HG02798 (cell line): ENCODE data around the gene CHD3.

Experiments used
- ATAC-seq: cut with Tn5 transposase; IDR thresholded peaks from one replicate; pipeline ENCODE4 v1.9.1; 2021; ENCODE audit warnings: mild to moderate bottlenecking; ENCODE audit not compliant: unreplicated experiment, poor library complexity

Gene CHD3

DNA sequence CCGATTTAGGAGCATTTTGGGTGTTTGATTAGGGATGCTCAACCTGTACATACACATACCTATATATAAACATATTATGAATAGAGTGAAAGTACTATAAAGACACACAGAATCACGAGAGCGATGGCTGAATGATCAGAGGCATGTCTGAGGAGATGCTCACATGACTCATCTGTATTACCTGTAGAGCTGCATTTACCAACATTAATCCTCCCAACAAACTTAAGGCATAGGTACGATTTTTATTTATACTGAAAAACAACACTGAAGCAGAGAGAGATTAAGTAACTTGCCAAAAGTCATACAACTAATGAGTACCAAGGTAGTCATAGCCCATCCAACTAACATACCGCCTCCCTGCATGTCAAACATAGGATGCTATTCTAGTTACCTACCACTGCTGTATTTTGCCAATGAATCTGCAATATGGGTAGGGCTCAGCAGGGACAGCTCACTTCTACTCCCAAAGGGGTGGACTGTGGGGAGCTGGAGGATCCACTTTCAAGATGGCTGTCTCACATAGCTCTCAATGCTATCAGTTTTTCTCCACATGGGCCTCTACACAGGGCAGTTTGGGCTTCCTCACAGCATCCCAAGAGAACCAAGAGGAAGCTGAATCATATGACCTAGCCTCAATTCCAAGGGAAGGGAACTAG is 23.5 kb upstream of the CHD3 start:
- no peak for ATAC-seq

DNA sequence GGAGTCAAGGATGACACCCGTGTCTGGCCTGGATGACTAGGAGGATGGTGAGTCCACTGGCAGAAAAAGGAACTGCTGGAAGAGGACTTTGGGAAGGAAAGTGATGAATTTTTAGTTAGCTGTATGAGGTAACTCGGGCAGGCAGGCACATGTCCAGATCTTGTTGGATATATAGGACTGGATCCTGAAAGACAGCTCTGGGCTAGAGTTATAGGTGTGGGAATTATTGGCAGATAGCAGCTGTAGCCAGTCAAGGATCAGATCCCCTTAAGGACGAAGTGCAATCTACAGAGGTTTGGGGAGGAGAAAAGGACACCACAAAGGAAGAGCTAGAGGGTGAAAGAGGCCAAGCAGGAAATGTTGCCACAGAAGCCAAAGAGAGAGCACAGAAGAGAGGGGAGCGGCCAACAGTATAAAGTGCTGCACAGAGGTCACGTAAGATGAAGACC is 20.7 kb upstream of the CHD3 start:
- no peak for ATAC-seq

DNA sequence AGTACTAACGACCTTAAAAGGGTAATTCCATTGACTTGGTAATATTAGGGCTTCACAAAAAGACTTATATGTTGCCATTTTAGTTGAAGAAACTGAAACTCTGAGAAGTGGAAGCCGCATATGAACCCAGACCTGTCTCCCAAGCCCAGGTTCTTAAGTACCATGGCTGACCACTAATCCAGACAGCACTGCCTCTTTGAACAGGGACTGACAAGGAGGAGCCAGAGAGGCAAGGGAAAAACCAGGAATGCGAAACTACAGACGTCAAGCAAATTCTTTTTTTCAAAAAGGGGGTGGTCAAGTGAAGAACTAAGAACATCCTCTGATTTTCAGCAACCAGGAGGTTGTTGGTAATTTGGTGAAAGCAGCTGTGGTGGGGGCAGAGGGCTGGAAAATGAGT is 15.5 kb upstream of the CHD3 start:
- ATAC-seq, result no peak

DNA sequence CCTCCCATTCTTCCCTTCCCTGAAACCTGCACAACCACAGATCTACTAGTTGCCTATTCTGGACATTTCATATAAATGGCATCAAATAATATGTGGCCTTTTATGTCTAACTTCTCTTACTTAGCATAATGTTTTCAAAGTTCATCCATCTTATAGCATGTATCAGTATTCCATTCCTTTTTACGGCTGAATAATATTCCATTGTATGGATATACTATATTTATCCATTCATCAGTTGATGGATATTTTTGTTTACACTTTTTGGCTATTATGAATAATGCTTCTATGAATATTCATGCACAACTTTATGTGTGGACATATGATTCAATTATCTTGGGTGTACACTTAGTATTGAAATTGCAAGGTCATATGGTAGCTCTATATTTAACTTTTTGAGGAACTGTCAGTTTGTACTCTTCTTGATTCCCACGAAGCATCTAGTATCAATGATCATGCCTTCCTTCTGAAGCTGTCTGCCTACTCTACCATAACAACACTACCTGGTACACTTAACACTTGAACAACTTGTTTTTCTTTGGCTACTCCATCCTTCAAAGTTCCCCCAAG is 12.7 kb upstream of the CHD3 start:
- no peak for ATAC-seq

DNA sequence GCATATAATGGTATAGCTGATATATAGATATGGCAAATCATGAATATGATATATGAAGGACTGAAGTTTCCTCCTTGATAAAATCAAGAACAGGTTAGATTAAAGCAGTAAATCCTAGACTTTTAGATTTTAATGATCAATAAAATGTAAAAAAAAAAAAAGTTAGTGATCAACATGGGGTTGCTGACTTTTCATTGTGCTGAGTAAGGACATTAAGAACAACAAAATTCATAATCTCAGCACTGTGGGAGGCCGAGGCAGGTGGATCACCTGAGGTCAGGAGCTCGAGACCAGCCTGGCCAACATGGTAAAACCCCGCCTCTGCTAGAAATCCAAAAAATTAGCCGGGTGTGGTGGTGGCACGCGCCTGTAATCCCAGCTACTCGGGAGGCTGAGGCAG is 10.4 kb upstream of the CHD3 start:
- ATAC-seq, result no peak

DNA sequence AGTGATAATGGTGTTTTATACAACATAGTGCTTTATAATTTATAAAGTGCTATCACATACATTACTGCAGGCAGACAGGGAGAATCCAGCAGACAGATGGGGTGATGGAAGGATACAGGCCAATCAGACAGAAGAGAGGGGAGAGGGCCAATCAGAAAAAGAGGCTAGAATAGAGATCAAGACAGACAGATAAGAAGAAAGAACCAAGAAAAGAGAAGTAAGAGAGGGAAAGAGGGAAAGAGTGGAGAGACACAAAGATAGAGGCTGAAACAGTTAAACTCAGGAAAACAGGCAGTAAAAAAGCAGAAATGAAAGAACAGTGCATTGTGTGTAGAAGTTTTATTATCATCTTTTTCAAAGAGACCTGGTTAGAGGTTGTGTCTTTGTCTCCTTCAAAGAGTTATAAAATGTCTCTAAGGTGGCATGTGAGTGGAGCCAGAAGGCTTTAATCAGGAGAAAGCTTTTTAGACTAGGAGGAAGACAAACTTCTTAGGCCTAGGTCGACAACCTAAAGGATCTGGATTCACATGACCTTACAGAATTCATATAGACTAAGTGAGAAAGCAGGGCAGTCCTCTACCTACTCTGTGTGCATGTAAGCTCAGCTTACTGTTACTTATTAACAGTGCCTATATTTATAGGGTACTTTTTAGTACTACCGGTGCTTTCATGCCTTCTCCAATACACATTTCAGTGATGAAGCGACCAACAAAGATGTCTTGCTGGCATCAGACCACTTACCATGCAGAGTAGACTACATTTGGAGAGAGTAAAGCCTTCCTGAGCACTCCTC is 8.3 kb upstream of the CHD3 start:
- no peak for ATAC-seq

DNA sequence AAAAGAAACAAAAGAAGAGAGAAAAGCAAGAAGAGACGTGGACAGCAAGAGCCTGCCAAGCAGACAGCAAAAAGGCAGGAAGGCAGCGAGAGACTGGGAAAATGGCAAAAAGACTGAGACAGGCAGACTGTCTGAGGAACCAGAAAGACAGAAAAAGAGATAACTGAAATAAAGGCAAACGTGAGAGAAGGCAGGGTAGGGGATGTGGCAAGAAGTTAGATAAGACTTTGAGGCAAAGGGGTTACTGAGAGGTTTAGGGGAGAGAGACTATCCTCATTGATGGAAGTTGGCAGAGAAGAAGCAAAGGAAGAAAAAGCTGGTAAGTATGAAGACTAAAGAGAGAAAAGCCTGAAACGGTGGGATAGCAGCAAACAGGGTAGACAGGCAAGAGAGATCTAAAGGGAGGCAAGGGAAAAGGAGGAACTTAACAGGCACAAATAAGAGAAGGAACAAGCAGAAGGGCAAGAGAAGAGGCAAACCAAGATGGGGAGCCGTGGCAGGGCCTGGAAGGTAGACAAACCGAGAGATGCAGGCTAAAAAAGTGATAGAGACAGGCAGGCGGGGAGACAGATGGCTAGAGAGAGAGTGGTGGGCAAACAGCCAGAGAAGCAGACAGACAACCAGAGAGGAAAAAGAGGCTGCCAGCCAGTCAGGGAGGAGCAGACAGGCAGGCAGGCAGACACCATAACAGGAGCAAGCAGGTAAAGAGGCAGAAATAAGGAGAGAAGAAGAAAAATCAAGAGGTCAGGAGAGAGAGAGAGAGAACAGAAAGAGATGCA is 7.1 kb upstream of the CHD3 start:
- ATAC-seq, result no peak

DNA sequence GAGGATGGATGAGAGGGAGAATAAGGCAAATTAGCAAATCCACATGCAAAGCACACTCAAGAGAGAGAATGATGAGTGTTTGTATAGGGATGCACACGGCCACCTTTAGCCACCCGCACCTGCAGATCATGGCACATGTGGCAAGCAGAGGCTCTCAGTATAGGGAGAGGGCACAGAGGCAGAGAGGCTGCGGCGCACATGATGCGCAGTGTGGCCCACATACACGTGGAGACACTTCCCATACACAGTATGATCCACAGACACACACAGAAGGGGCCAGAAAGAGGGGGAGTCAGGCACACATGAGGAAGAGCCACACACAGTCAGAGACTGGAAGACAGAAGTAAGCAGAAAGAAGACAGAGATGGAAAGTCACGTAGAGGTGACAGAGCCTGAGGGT is 6.5 kb upstream of the CHD3 start:
- ATAC-seq, result no peak

DNA sequence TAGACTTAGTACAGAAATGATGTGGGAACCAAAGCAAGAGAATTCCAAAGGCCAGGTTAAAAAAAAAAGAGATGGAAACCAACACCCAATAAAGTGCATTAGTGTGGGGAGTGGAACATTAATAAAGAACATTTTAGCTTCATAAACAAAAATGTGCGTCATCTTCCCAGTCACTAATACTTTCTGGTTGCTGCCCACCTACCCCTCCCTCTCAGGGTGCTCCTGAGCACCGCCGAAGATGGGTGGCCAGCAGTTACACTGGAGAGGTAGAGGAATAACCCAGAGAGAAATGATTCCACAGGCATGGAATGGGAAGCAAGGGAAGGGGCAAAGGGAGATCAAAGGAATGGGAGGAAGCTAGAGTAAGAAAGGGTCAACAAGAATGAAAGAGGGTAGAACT is 6.0 kb upstream of the CHD3 start:
- ATAC-seq, result no peak

DNA sequence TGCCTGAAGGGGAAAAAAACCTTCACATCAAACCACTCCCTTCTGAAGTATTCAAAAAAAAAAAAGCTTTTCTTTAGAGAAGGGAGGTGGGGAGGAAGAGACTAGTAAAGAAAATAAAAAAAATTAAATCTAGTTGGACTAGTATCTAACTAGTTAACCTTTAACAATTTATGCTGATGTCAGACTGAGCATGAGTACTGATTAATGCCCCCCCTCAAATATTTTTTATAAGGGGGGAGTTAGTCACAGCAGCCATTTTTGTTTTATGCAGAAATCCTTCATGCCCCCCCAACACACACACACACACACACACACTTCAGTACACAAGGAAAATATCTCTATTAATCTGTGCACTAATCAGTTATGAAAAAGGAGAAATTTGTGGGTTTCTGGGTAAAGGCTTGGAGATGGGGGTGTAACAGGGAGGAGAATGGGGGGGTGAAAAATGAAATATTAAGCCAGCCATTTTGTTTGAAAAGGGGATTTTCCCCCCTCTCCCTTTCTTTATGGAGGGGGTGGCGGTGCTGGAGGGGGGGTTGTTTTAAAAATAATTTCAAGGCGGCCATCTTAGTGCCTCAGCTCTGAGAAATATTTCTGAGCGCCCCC is 4.7 kb upstream of the CHD3 start:
- ATAC-seq, result no peak

DNA sequence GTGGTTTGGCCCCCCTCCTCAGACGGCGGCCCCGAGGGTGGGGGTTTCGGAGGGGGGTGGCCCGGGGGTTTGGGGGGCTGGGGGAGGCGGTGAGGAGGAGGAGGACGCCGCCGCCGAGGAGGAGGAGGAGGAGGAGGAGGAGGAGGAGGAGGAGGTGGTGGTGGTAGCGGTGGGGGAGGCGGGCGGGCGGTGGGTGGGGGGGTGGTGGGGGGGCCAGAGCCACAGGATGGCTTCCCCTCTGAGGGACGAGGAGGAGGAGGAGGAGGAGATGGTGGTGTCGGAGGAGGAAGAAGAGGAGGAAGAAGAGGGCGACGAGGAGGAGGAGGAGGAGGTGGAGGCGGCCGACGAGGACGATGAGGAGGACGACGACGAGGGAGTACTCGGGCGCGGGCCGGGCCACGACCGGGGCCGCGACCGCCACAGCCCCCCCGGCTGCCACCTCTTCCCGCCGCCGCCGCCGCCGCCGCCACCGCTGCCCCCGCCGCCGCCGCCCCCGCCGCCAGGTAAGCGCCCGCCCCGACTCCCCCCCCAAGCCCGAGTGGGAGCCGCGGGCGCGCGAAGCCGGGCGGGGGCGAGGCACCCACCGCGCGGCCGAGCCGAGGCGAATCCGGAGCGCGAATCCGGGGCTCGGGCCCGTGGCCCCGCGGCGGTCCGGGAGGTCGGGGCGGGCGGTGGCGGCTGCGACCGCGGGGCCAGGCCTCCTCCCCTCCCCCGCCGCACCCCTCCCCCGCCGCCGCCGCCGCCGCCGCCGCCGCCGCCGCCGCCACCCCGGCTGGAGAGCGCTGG is 3.8 kb upstream of the CHD3 start:
- ATAC-seq, result peak; percentile 26

DNA sequence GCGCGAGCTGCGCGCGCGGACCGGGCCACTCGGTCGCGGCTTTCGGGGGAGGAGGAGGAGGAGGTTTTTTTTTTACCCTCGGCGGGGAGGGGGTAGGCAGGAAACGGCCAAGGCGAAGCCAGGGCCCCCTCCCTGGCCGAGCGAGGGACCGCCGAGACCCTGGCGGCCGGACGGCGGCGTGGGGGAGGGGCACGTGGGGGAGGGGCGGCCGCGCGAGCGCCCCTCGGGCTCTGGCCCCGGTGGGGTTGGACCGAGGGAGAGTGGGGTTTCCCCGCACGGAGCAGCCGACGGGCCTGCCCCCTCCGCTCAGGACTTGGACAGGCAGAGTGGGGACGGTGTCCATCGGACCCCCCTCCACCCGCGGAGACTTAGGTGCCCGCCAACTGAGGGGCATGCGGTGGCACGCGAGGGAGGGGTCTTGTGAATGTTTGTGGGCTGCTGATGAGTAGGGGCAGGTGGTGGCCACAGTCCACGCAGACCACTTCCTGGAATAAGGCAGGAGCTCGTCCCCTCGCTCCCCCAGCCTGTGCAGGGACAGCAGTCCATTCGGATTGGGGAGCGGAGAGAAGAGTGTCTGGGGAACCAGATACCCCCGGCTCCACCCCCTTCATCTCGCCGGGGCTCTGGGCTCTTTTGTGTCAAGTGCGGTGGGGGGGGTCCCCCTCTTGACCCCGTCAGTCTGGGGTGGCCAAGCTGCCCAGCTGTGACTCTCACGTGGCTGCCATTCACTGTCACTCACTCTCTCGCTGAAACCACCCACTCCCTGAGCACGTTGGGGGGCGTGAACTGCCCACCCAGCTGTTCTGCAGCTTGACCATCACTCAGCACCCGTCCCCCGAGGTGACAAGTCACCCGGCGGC is 3.0 kb upstream of the CHD3 start:
- ATAC-seq, result peak; percentile 31

DNA sequence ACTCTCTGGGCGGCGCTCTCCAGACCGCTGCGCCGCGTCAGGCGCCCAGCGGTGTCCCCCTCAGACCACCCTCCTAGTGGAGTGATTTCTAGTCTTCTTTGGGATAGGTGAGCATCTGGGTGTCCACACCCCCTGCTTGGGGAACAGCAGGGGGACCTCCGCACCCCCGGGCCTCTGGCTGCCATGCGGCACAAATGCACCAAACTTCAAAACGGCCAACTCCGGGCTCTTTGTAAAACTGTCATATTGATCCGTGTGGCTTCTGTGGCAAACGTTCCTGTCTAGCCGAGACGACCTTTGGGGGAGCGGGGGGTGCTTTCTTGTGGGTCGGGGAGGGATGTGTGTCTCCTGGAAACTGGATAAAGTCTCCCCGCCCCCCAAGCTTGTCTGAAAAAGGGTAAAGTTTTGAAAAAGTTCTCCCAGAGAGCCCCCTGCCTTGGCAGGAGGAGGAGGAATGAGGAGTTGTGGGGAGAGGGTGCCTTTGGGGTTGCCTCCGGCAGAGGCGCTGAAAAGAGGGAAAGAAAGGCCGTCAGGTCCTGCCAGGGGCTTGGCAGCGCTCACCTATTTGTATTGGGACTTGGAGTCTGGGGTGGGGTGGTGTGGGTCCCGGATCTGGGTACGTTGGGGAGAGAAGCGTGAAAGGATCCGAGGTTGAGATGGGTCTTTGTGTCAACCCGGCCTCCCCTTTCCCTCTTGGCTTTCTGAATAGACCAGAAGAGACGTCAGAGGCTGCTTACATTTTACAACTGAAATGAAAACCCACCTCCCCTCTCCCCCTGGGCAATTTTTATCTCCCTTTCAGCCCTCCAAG is 2.2 kb upstream of the CHD3 start:
- ATAC-seq, result no peak

DNA sequence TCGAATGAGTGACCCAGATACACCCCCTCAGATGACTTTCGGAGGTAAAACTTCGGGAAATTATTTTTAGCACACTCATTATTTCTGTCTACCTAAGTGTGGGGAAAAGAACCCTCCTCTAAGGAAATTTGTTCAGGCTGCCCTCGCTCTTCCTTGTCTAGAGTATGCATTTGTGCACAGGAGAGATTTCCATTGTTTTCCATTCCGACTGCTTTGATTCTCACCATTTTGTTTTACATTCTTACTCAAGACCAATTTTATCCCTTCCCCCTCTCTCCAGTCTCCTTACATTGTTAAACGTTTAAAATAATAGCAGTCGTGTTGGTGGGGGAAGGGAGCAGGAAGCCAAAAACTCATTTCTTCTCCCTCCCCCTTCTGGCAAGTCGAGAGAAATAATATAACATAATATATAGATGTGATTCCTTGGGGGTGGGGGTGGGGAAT is 1.5 kb upstream of the CHD3 start:
- ATAC-seq, result no peak

DNA sequence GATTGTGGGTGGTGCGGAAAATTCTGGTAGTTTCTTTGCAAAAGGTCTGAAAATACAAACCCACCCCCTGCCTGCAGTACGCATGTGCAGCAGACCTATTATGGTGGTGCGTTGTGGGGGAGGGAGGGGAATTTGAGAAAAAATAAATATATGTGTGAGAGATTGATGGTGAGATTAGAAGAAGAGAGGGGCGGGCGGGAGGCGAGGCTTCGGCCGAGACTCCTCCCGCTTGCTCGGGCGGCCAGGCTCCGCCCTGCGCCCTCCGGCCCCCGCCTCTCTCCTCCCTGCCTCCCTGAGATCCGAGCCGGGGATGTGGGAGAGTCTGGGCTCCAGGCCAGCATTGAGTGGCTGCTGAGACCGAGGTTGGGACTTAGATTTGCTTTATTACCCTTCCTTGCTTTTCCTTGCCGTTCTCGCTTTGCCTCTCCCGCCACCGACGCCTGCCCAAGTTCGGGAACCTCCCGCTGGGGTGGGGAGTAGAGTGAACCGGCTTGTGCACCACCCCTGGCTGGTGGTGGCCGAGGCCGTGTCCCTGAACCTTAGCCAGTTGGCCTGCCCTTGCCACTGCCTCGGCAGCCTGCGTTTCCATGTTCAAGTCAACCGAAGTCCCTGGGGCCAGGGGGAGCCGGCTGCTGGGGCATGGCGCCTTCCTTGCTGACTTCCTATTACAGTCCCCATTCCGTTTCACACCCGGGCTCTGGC is 956 bp upstream of the CHD3 start:
- peak; percentile 61 for ATAC-seq

DNA sequence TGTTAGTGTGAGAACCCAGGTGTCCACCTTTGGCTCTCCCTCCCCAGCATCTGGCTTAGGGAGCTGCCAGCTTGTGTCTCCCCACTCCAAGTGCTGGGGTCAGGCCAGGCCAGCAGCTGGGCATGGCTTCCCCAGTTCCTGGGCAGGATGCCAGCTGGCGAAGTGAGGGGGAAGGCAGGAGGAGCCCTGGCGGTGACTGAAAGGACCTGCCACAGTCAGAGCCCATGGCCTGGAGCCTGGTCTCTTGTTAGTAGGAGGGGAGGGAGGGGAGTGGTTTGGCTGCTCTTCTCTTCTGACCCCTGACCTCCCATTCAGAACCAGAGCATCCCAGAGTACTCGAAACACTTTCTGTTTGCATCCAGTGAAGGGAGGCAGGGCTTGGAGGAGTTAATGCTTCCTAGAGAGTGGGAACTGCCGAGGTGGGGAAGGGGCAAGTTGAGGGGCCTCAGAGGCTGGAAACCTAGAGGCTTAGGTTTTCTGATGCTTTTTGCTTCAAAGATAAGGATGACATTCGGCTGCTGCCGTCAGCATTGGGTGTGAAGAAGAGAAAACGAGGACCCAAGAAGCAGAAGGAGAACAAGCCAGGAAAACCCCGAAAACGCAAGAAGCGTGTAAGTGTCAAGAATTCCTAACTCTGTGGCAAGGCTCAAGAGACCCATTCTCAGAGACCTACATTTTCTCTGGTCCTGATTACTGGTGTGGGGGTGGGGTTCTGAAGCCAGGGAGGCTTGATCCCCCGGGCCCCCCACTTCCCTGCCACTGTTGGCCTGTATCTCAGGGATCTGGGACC is 772 bp downstream of the CHD3 start:
- no peak for ATAC-seq
